GM21737 (cell line): ENCODE data around the gene ARHGAP33.

ENCODE experiments used
- ATAC-seq: cut with Tn5 transposase; IDR thresholded peaks from one replicate; pipeline ENCODE4 v1.9.1; 2021; ENCODE audit warnings: mild to moderate bottlenecking, moderate library complexity; ENCODE audit not compliant: unreplicated experiment

Gene ARHGAP33

DNA sequence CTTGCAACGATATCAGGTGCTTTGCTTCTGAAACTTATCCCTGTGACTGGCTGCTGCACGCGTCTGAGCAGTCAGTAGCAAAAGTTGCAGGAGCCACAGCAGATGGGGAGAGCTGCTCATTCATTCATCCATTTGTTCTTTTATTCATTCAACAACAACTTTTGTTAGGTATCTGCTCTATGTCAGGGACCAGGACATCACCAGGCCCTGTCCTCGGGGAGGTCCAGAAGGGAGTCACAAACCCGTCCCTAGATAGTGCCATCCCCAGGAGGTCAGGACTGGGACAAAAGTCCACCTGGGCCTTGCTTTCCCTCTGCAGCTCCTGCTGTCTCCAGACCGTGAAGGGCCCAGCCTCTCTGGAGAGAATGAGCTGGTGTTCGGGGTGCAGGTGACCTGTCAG lies 2.6 kb downstream of the ARHGAP33 start:
- ATAC-seq: no peak

GRCh38 chr19:35779033-35779432 lies 3.7 kb downstream of the ARHGAP33 start:
- ATAC-seq: no peak

DNA sequence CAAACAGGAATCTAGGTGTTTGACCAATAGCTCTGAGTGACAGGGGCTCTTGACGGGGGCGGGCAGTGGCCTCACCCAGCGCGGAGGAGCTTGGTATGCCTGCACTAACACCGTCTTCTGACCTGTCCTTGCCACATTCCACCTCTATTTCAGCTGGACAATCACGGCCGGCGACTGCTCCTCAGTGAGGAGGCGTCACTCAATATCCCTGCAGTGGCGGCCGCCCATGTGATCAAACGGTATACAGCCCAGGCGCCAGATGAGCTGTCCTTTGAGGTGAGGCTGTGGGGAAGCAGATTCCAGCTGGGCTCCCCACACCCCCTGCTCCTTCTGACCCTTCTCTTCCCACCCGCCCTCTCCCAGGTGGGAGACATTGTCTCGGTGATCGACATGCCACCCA lies 4.7 kb downstream of the ARHGAP33 start:
- no peak for ATAC-seq

GRCh38 chr19:35780717-35781116 lies 5.4 kb downstream of the ARHGAP33 start:
- no peak for ATAC-seq

- no peak for ATAC-seq
Observed at GRCh38 chr19:35781650-35782049, 6.3 kb downstream of the ARHGAP33 start.

DNA sequence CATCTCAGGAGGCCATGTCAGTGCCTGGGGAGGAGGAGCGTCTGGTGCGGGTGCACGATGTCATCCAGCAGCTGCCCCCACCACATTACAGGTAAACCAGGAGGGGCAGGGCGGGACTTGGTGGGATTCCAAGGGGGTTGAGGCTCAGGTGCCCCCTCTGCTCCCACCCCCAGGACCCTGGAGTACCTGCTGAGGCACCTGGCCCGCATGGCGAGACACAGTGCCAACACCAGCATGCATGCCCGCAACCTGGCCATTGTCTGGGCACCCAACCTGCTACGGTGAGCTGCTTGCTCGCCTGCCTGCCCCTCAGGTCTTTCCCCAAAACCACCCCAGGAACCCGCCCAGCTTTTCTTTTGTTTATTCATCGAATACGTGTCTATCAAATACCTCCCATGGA lies 7.2 kb downstream of the ARHGAP33 start:
- no peak for ATAC-seq

DNA sequence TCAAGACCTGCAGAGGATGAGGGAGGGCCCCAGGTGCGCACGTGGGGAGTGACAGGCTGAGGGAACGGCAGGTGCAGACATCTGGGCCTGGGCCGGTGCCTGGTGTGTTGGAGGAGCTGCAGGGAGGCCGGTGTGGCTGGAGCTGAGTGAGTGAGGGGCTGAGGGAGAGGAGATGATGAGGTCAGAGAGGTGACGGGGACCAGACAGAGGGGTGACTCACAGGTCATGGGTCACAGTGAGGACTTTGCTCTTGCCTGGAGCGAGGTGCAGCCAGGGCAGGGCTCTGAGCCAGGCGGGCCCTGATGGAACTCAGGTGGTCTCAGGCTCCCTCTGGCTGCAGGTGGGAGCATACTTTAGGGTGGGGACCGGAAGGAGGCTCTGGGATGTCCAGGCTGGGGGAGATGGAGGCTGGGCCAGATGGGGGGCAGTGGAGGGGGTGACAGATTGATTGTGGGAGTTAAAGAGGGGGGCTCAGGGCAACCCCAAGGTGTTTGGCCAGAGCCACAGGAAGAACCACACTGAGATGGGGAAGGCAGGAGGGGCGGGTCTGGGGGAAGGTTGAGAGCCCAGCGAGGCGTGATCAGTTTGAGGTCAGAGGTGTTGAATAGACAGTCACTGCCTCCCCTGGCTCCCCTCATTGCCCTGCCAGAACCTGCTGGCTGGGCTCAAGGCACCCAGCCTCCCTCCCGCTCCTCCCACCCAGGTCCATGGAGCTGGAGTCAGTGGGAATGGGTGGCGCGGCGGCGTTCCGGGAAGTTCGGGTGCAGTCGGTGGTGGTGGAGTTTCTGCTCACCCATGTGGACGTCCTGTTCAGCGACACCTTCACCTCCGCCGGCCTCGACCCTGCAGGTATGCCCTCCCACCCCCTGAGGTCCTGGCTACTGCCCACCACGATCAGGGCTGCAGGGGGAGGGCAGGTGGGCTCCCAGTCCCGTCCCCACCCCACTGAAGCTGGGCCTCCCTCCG lies 8.4 kb downstream of the ARHGAP33 start:
- ATAC-seq: no peak

DNA sequence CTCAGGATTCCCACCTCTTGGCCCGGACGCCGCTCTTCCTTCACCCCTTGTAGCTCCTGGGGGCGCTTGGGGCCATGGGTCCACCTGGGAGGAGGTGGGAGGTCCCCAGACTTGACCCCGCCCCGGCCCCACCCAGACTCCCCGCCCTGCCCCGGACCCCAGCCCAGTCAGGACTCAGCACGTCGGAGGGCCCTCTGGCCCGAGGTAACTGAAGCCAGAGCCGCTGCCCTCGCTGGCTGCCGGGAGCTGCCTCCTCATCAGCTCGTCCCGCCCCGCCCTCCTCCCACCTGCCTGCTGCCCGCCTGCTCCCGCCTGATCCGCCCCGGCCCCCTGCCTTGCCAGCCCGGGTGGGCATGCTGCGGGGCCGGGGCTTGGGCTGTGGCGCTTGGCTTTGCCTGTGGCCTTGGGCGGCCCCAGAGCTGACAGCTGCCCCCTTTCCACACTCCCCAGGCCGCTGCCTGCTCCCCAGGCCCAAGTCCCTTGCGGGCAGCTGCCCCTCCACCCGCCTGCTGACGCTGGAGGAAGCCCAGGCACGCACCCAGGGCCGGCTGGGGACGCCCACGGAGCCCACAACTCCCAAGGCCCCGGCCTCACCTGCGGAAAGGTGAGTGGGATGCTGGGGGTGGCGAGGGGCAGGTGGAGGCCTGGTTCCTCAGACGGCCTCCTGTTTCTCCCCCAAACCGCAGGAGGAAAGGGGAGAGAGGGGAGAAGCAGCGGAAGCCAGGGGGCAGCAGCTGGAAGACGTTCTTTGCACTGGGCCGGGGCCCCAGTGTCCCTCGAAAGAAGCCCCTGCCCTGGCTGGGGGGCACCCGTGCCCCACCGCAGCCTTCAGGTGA lies 9.4 kb downstream of the ARHGAP33 start:
- ATAC-seq: no peak

GRCh38 chr19:35785339-35785627 lies 9.9 kb downstream of the ARHGAP33 start:
- ATAC-seq: no peak

GRCh38 chr19:35786299-35787160 lies 11.2 kb downstream of the ARHGAP33 start:
- ATAC-seq: no peak

- no peak for ATAC-seq
Observed at GRCh38 chr19:35787227-35787799, 11.9 kb downstream of the ARHGAP33 start.

DNA sequence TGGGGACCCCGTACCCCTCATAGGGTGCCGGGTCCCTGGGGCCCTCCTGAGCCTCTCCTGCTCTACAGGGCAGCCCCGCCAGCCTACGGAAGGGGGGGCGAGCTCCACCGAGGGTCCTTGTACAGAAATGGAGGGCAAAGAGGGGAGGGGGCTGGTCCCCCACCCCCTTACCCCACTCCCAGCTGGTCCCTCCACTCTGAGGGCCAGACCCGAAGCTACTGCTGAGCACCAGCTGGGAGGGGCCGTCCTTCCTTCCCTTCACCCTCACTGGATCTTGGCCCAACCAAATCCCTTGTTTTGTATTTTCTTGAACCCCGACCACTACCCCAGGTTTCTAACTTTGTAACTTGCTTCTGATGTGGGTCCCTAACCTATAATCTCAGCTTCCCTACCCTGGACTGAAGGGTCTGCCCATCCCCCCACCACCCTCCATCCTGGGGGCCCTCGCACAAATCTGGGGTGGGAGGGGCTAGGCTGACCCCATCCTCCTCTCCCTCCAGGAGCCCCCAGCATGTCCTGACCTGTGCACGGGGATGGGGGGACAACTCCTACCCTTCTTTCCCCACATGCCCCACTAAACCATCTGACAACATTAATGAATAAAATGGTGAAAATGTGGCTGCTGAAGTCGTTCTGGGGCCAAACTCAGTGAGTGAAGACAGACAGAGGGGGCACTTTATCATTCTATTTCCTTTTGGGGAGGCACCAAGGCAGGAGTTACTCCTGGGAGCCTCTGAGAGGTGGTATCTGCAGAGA lies 13.0 kb downstream of the ARHGAP33 start:
- ATAC-seq: no peak

DNA sequence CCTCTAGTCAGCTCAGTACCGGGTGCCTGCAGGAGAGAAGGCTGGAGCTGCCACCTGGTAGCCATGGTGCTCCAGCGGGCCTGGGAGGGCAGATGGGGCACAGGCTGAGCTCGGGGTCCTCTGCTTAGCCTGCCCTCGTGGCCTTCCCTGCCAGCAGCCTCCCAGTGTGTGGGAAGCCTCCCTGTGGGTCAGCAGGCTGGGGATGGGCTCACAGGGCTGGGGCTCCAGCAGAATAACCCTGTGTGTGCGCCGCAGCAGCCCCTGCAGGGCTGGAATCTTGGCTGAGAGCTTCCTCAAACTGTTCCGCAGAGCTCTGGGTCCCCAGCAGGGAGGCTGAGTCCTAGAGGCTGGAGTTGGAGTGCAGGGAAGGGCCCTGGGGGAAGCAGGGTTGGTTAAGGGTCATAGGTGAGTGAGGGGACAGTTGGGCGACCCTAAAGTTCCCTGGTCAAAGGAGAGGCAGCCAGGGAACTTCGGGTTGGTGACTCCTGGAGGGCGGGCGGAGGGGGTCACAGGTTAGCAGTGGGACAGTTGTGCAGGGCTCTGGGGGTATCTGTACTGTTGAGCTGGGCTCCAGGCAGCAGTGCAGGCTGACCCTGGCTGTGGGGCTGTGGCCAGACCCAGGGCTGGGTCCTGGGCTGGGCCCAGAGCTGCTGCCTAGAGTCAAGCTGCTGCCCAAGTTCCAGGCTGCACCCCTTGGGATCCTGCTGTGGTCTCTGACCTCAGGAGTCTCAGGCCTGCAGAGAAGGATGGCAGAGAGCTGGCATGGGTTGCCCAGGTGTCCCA lies 14.0 kb downstream of the ARHGAP33 start:
- ATAC-seq: no peak

GRCh38 chr19:35789978-35790944 lies 14.9 kb downstream of the ARHGAP33 start:
- no peak for ATAC-seq

- no peak for ATAC-seq
Observed at GRCh38 chr19:35790981-35791813, 15.8 kb downstream of the ARHGAP33 start.

DNA sequence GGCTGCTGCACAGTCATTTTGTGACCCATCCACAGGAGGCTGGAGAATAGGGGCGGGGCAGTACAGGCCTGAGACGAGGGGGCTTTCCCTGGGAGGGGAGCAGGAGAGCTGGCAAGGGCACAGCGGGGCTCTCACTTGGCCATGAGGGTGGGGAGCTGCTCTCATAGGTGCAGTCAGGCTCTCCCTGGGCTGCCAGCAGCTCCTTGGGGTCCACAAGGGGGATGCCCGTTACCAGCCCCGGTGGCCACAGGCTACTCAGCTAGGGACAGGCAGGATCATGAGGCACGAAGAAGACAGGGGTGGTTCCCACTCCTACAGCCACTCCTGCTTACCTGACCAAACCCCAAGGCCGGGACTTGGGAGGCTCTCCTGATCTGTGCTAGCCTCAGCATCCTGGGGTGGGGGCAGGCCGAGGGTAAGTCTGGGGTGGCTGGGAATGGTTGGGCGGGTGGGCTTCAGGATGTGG lies 16.5 kb downstream of the ARHGAP33 start:
- ATAC-seq: no peak

DNA sequence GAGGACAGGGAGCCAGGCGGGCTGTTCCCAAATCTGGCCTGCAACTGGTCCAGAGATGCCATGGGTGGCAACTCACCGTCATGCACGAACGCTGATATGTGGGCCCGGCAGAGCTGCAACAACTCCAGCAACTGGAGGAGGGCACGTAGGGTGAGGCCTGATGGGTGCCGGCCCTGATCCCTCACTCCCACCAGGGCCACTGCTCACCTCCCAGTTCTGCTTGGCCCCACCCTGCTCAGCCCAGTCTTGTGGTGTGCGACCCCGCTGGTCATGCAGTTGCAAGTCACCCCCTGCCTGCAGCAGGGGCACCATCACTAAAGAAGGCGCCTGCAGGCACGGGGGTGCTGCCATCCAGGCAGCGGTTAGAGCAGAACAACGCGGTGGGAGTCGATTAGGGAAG lies 16.9 kb downstream of the ARHGAP33 start:
- ATAC-seq: no peak
